Activated B cell treated with CpG ODN at 0.5 μM for 24 hours (primary cell): ENCODE measurements around the gene PAQR9. TPM values are rescaled to one million over a fixed set of nuclear protein-coding genes. Genes with fewer than 3 reads are reported as not detected.

ENCODE experiments used
- ATAC-seq: fragments of 200-7000 bp; cut with Tn5 transposase; one replicate; pipeline ENCODE4 v1.10.0; 2021; ENCODE audit warnings: low read depth, mild to moderate bottlenecking, moderate library complexity
- CTCF ChIA-PET: fragments of 350-600 bp; sonication (Branson Sonifier 250); formaldehyde crosslinking; loops from one replicate; lab custom pipeline; 2021; ENCODE audit warnings: antibody characterized with exemption; lab: Charles Lee
- POLR2A ChIA-PET: fragments of 350-600 bp; sonication (Branson Sonifier 250); formaldehyde crosslinking; loops from one replicate; lab custom pipeline; 2021; ENCODE audit warnings: antibody characterized with exemption; lab: Charles Lee
- DNase-seq: peaks from one replicate; pipeline ENCODE4 v3.0.0; 2022
- H3K27ac Mint-ChIP-seq: one replicate; pipeline ENCODE4 v1.8.0; 2020; ENCODE audit warnings: mixed read lengths
- H3K27me3 Mint-ChIP-seq: one replicate; pipeline ENCODE4 v1.8.0; 2021; ENCODE audit warnings: mixed read lengths
- H3K36me3 Mint-ChIP-seq: one replicate; pipeline ENCODE4 v1.8.0; 2021; ENCODE audit warnings: low read depth, mixed read lengths
- H3K4me1 Mint-ChIP-seq: one replicate; pipeline ENCODE4 v1.8.0; 2021; ENCODE audit warnings: mixed read lengths
- H3K4me3 Mint-ChIP-seq: one replicate; pipeline ENCODE4 v1.8.0; 2020; ENCODE audit warnings: mild to moderate bottlenecking, mixed read lengths
- H3K9me3 Mint-ChIP-seq: one replicate; pipeline ENCODE4 v1.8.0; 2020; ENCODE audit warnings: mixed read lengths
- CTCF ChIP-seq: fragments of 200-600 bp; IDR thresholded peaks from one replicate; pipeline ENCODE4 v1.8.0; 2022; ENCODE audit warnings: antibody characterized with exemption, mild to moderate bottlenecking
- intact Hi-C: fragments of 100-400 bp; cut with micrococcal nuclease; formaldehyde crosslinking; loops from one replicate; pipeline ENCODE4 v1.15.1; 2024
- total RNA-seq: library from RNA; stranded (reverse); gene quantifications from 2 replicates; pipeline ENCODE4 v1.2.3, GENCODE V29; 2022

PAQR9 gene
- total RNA-seq, 1 donor from 2014 or later, result not detected

DNA sequence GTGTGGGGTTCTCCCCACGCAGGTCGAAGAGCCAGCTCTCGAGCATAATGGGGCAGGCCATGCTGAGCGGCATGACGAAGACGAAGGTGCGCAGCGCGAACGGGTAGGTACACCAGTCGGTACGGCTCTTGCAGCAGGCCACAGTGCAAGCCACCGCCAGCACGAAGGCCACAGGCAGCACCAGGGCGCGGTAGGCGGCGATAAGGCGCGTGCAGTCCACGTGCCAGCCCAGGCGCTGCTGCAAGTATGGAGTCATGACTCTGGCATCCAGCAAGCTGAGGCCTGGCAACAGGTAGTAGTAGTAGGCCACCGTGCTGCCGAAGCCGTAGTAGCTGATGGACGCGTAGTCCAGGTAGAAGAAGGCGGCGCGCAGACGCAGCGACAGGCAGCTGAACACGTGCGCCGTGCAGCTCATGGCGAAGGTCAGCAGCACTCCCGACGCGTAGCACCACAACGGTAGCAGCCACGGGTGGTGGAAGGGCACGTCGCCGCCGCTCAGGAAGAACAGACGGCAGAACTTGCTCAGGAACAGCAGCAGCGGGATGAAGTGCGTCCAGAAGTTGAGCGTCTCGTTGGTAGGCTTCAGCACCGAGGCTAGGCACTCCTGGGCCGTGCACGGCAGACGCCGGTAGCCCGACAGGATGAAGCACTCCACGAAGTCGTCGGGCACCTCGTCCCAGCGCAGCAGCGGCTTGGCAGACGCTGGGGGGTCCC, 797 bp downstream of the PAQR9 start:
- intact Hi-C loops, result no loop called here
- ChIA-PET POLR2A (no interaction called here), CTCF (no interaction called here)
- peaks cover 13% of the 10 kb centered on the region for H3K4me1 Mint-ChIP-seq
- no peaks in the 10 kb centered on the region for H3K9me3 Mint-ChIP-seq
- no peak for TF ChIP-seq CTCF
- peaks cover 48% of the 10 kb centered on the region for H3K27me3 Mint-ChIP-seq
- DNase-seq, result no peak
- no peaks in the 10 kb centered on the region for H3K36me3 Mint-ChIP-seq
- peak overlapping the region; percentile 75 for H3K4me3 Mint-ChIP-seq
- no peak overlapping the region for H3K27ac Mint-ChIP-seq
- no peak for ATAC-seq

DNA sequence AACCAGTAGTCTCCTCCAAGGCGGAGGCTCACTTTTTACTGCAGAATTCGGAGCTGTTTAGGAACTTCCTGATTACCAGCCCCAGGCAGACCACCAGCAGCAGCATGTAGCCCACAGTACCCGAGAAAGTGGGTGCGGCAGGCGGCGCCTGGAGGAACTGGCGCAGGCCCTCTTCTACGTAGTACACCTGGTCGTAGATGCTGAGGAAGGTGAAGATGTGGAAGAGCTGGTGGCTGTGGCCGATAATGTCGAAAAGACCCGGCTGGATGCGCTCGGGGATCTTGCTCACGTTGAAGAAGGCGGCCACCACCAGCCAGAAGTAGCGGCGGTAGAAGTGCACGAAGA, 1.3 kb downstream of the PAQR9 start:
- POLR2A ChIA-PET, result no interaction called here
- intact Hi-C loops, result no loop called here

DNA sequence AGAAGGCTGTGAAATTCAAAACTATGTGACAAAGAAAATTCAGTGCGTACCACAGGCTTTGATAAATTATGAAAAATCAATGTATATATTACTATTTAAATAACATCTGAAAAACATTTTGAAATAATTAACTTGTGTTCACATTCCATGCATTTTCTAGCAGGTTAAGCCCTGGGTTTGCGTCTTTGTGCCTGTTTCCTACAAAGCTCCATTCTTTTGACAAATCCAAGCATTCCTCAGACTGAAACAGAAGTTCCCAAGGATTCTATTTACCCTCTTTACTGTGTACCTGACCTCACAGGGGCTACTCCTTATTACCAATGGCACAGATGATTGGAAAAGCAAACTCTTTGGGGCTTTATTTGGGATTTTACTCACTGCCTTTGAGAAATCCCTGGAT, 1.9 kb downstream of the PAQR9 start:
- H3K36me3 Mint-ChIP-seq, result no peaks in the 10 kb centered on the region
- no peaks in the 10 kb centered on the region for H3K9me3 Mint-ChIP-seq
- ATAC-seq (no peak), DNase-seq (no peak)
- no peak overlapping the region for H3K27ac Mint-ChIP-seq
- H3K27me3 Mint-ChIP-seq, result peaks cover 55% of the 10 kb centered on the region
- peaks cover 13% of the 10 kb centered on the region for H3K4me1 Mint-ChIP-seq
- no peak overlapping the region for H3K4me3 Mint-ChIP-seq
- POLR2A ChIA-PET, result no interaction called here
- intact Hi-C loops, result no loop called here
- TF ChIP-seq CTCF, result no peak
- CTCF ChIA-PET, result no interaction called here

More for the DNA sequence above, 1.3 kb downstream of the PAQR9 start:
- peak overlapping the region; percentile 75 for H3K4me3 Mint-ChIP-seq
- no peaks in the 10 kb centered on the region for H3K9me3 Mint-ChIP-seq
- H3K27ac Mint-ChIP-seq, result no peak overlapping the region
- peaks cover 13% of the 10 kb centered on the region for H3K4me1 Mint-ChIP-seq
- H3K36me3 Mint-ChIP-seq, result no peaks in the 10 kb centered on the region
- peaks cover 53% of the 10 kb centered on the region for H3K27me3 Mint-ChIP-seq
- DNase-seq (no peak), ATAC-seq (no peak)
- no peak for TF ChIP-seq CTCF
- CTCF ChIA-PET, result no interaction called here

DNA sequence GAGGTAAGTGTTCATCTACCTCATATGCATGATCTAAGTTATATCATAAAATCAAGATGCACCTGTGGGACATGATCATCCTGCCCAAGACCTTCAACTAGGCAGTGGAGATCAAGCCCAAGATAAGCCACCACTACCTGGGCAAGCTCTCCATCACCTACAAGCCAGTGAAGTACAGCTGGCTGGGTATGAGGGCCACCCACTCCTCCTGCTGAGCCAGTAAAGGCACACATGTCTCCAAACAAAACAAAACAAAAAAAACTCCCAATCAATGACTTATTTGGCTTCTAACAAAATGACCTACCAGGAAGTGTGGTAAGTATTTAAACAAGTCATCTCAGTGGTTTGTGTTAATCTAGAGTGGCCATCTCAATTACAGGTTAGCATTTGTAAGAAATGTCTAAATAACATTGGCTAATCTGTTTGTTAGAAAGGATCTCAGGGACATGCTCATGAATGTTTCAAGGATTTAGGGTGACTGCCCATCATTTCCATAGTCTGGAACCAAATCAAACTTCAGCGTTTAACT, 3.1 kb downstream of the PAQR9 start:
- intact Hi-C loops, result no loop called here
- H3K27ac Mint-ChIP-seq, result no peak overlapping the region
- no peak for TF ChIP-seq CTCF
- ChIA-PET CTCF (no interaction called here), POLR2A (no interaction called here)
- peaks cover 13% of the 10 kb centered on the region for H3K4me1 Mint-ChIP-seq
- H3K4me3 Mint-ChIP-seq, result no peak overlapping the region
- no peaks in the 10 kb centered on the region for H3K36me3 Mint-ChIP-seq
- peaks cover 55% of the 10 kb centered on the region for H3K27me3 Mint-ChIP-seq
- DNase-seq, result no peak
- H3K9me3 Mint-ChIP-seq, result no peaks in the 10 kb centered on the region
- no peak for ATAC-seq

DNA sequence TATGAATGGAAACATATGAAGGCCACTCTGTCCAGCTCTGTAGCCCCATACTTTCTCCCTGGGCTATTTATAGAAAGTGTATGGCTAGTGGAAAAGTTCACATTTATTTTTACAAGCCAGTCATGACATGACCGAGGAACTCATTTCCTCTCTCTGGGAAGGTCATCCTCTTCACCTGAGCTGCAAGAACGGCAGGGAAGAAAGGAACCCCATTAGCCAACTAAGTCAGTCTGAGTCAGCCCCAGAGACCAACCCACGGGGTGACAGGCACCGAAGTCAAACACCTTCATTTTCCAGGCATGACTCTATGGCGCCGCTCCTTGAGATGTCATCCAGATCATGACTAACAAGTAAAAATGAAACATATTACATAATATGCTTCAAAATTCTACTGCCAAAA, 4.8 kb downstream of the PAQR9 start:
- no peak for TF ChIP-seq CTCF
- intact Hi-C loops, result no loop called here
- no peaks in the 10 kb centered on the region for H3K9me3 Mint-ChIP-seq
- peaks cover 10% of the 10 kb centered on the region for H3K4me1 Mint-ChIP-seq
- peaks cover 54% of the 10 kb centered on the region for H3K27me3 Mint-ChIP-seq
- DNase-seq (no peak), ATAC-seq (no peak)
- no peak overlapping the region for H3K27ac Mint-ChIP-seq
- no peak overlapping the region for H3K4me3 Mint-ChIP-seq
- no peaks in the 10 kb centered on the region for H3K36me3 Mint-ChIP-seq
- ChIA-PET CTCF (no interaction called here), POLR2A (no interaction called here)
